ENCODE data around the gene GSTM4. TPM values are rescaled to one million over a fixed set of nuclear protein-coding genes. Genes with fewer than 3 reads are reported as not detected.
"Not testable (repeated sequence)": the region's sequence is repeated elsewhere in the genome, so short reads cannot be mapped to it uniquely, and the experiment has no call there.

Gene GSTM4
- total RNA-seq, 1 experiment from 2014 or later, result 24.6 TPM

DNA sequence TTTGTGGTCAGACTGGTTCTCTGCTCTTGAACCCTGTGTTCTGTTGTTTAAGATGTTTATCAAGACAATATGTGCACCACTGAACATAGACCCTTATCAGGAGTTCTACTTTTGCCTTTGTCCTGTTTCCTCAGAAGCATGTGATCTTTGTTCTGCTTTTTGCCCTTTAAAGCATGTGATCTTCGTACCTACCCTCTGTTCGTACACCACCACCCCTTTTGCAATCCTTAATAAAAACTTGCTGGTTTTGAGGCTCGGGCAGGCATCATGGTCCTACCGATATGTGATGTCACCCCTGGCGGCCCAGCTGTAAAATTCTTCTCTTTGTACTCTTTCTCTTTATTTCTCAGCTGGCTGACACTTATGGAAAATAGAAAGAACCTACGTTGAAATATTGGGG, 28.9 kb downstream of the GSTM4 start:
- not testable (repeated sequence) for H2BK20ac ChIP-seq (ENCODE audit: low read depth, low read length, poor library complexity, severe bottlenecking); H4K8ac ChIP-seq (replicated peaks; ENCODE audit: insufficient read length, low read depth, low read length); H2AFZ ChIP-seq (ENCODE audit: low read length); H2AK5ac ChIP-seq (ENCODE audit: insufficient read length, low read length); H2BK120ac ChIP-seq (ENCODE audit: low read depth, low read length, poor library complexity, severe bottlenecking); H2BK15ac ChIP-seq (ENCODE audit: low read depth, low read length); H3K27me3 Mint-ChIP-seq (ENCODE audit: low read depth); H3K4me2 ChIP-seq (ENCODE audit: insufficient read depth, insufficient read length, low read length); H3K79me2 ChIP-seq (ENCODE audit: insufficient read depth, low read length); H3K18ac ChIP-seq (ENCODE audit: insufficient read length, low read depth, low read length); H3K9me3 ChIP-seq (ENCODE audit: control insufficient read depth, low read depth, low read length); H3K14ac ChIP-seq (ENCODE audit: insufficient read depth, low read length); H3K23ac ChIP-seq (ENCODE audit: insufficient read length, low read depth, low read length); H3K27ac ChIP-seq (ENCODE audit: insufficient read length, low read depth, low read length); H3T11ph ChIP-seq (ENCODE audit: low read length); H3K23me2 ChIP-seq (ENCODE audit: insufficient read length, low read depth, low read length, poor library complexity, severe bottlenecking); H4K5ac ChIP-seq (ENCODE audit: insufficient read length, low read depth, low read length); H4K20me1 ChIP-seq (ENCODE audit: control insufficient read depth, insufficient read depth, insufficient read length); H3K4me1 Mint-ChIP-seq; H3K79me1 ChIP-seq (ENCODE audit: insufficient read depth, low read depth, low read length, poor library complexity, severe bottlenecking); H3K9me3 Mint-ChIP-seq; H3K27ac Mint-ChIP-seq; H3K4ac ChIP-seq (ENCODE audit: low read depth, low read length); H3K27me3 ChIP-seq (ENCODE audit: insufficient read depth, low read length); H3K56ac ChIP-seq (ENCODE audit: insufficient read length, low read depth, low read length); H2BK5ac ChIP-seq (ENCODE audit: insufficient read length, low read length); H3K4me3 Mint-ChIP-seq; H4K91ac ChIP-seq (ENCODE audit: insufficient read length, low read depth, low read length); DNase-seq; H3K36me3 Mint-ChIP-seq (ENCODE audit: insufficient read depth in 1 of 3, low read depth in 3 of 3); H3K9ac ChIP-seq (ENCODE audit: extremely low read depth, insufficient read length, low read length); H3K4me1 ChIP-seq (ENCODE audit: insufficient read depth, low read length); H2BK12ac ChIP-seq (ENCODE audit: insufficient read length, low read depth, low read length)
- no CpG with 5 or more reads among the region's 6 CpGs for WGBS (ENCODE audit: extremely low coverage, insufficient read length, low lambda C conversion rate)

DNA sequence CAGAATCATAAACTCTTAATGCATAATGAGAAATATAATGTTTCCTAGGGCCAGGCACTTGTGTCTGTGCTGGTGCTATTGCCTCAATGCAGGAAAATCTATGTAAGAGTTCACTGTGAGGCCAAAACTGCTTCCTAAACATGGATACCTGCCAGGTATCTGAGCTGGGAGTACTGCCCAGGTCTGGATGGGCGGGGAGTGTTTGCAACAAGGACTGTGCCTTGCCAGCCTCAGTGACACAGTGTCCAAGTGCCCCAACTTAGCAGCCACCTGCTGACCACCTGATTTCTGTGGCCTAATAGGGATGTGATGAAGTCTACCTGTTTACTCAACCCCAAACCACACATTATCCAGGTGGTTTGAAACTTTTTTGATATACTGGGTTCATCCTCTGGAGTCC, 29.5 kb downstream of the GSTM4 start:
- not testable (repeated sequence) for H3K9me3 Mint-ChIP-seq; H3K23ac ChIP-seq (ENCODE audit: insufficient read length, low read depth, low read length); H3K4me1 ChIP-seq (ENCODE audit: insufficient read depth, low read length); H2BK15ac ChIP-seq (ENCODE audit: low read depth, low read length); H3T11ph ChIP-seq (ENCODE audit: low read length); H2BK120ac ChIP-seq (ENCODE audit: low read depth, low read length, poor library complexity, severe bottlenecking); H3K23me2 ChIP-seq (ENCODE audit: insufficient read length, low read depth, low read length, poor library complexity, severe bottlenecking); H4K5ac ChIP-seq (ENCODE audit: insufficient read length, low read depth, low read length); H3K27me3 ChIP-seq (ENCODE audit: insufficient read depth, low read length); H2AK5ac ChIP-seq (ENCODE audit: insufficient read length, low read length); H3K56ac ChIP-seq (ENCODE audit: insufficient read length, low read depth, low read length); H3K9me3 ChIP-seq (ENCODE audit: control insufficient read depth, low read depth, low read length); H2BK12ac ChIP-seq (ENCODE audit: insufficient read length, low read depth, low read length); H3K14ac ChIP-seq (ENCODE audit: insufficient read depth, low read length); H4K8ac ChIP-seq (replicated peaks; ENCODE audit: insufficient read length, low read depth, low read length); H3K27me3 Mint-ChIP-seq (ENCODE audit: low read depth); H3K36me3 Mint-ChIP-seq (ENCODE audit: insufficient read depth in 1 of 3, low read depth in 3 of 3); H3K18ac ChIP-seq (ENCODE audit: insufficient read length, low read depth, low read length); H2BK20ac ChIP-seq (ENCODE audit: low read depth, low read length, poor library complexity, severe bottlenecking); H3K4me2 ChIP-seq (ENCODE audit: insufficient read depth, insufficient read length, low read length); DNase-seq; H3K27ac ChIP-seq (ENCODE audit: insufficient read length, low read depth, low read length); H4K91ac ChIP-seq (ENCODE audit: insufficient read length, low read depth, low read length); H3K4me3 Mint-ChIP-seq; H3K79me2 ChIP-seq (ENCODE audit: insufficient read depth, low read length); H3K79me1 ChIP-seq (ENCODE audit: insufficient read depth, low read depth, low read length, poor library complexity, severe bottlenecking); H3K27ac Mint-ChIP-seq; H3K9ac ChIP-seq (ENCODE audit: extremely low read depth, insufficient read length, low read length); H3K4ac ChIP-seq (ENCODE audit: low read depth, low read length); H2BK5ac ChIP-seq (ENCODE audit: insufficient read length, low read length); H4K20me1 ChIP-seq (ENCODE audit: control insufficient read depth, insufficient read depth, insufficient read length); H3K4me1 Mint-ChIP-seq; H2AFZ ChIP-seq (ENCODE audit: low read length)
- WGBS (ENCODE audit: extremely low coverage, insufficient read length, low lambda C conversion rate), result no CpG with 5 or more reads among the region's 1 CpG

Measured in H9 (cell line).